AG04449 (cell line): Measurements from ENCODE around the gene BHLHE23.

Experiments used
- CTCF ChIA-PET: fragments of 350-600 bp; formaldehyde crosslinking; extraction: SDS; loops from one replicate; lab custom pipeline; 2021; ENCODE audit warnings: antibody characterized with exemption; lab: Yijun Ruan, JAX
- POLR2A ChIA-PET: fragments of 400-600, 350-600 bp; formaldehyde crosslinking; extraction: SDS; loops from one replicate; lab custom pipeline; 2020; ENCODE audit warnings: antibody characterized with exemption, inconsistent platforms; lab: Yijun Ruan, JAX
- DNase-seq: peaks from one replicate; pipeline ENCODE4 v3.0.0-alpha.2; 2010; ENCODE audit warnings: low read depth, low spot score
- H3K4me3 ChIP-seq: 2 replicates; pipeline ENCODE4 v1.5.1; 2011; ENCODE audit warnings: low read depth, mild to moderate bottlenecking, control low read depth, low read length
- TF ChIP-seq, protein P1 (sequence below): IDR thresholded peaks from one replicate; pipeline ENCODE4 v1.5.1; 2011; ENCODE audit warnings: mild to moderate bottlenecking, moderate library complexity, low read length, control low read depth, inconsistent platforms; ENCODE audit not compliant: insufficient read depth; ENCODE audit errors: missing control alignments

Gene BHLHE23

DNA sequence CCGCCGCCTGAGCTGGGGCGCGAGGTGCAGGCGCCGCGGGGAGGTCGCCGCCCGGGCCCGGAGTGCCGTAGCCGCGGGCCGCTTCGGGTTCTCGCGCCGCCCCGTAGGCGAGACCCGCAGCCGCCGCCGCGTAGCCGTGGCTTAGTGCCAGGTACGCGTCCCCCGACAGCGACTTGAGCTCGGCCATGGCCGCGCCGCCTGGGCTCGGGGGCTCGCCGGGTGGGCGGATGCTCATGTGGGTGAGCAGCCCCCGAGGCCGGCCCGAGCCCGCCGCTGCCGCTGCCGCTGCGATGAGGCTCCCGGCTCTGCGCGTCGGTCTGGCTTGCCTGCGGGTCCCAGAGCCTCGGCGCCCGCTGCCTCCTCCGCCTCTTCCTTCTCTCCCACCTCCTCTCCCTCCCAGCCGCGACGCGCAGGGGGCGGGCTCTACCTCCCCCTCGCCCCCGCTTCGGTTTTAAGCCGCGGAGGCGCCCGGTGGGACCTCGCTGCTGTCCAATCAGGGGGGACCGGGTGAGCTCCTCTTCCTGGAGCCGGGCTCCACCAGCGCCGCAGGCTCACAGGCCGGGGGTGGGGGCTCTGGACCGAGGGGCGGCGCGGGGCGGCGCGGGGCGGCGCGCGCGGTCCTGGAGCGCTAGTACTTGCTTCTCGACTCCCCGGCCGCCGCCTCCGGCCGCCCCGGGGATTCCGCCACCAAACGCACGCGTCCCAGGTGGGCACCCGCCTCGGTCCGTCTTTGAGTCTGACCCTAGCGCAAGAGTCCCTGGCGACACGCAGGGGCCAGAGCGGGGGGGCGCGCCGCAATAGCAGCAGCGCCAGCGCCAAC, at the start of gene BHLHE23:
Gene BHLHE23, minus strand, starts transcription at position 425 of the 820 bp plus-strand sequence. Its CDS starts 190 bp downstream, at position 235.
- POLR2A ChIA-PET = no interaction called here
- no peak for DNase-seq
- H3K4me3 ChIP-seq = no peak within 1 kb of the TSS
- CTCF ChIA-PET = interaction anchor here (0.7 kb wide), 1 partner anchor 133 kb away, joined by 3 read pairs; no protein-coding TSS in a partner anchor
- TF ChIP-seq, protein P1, sequence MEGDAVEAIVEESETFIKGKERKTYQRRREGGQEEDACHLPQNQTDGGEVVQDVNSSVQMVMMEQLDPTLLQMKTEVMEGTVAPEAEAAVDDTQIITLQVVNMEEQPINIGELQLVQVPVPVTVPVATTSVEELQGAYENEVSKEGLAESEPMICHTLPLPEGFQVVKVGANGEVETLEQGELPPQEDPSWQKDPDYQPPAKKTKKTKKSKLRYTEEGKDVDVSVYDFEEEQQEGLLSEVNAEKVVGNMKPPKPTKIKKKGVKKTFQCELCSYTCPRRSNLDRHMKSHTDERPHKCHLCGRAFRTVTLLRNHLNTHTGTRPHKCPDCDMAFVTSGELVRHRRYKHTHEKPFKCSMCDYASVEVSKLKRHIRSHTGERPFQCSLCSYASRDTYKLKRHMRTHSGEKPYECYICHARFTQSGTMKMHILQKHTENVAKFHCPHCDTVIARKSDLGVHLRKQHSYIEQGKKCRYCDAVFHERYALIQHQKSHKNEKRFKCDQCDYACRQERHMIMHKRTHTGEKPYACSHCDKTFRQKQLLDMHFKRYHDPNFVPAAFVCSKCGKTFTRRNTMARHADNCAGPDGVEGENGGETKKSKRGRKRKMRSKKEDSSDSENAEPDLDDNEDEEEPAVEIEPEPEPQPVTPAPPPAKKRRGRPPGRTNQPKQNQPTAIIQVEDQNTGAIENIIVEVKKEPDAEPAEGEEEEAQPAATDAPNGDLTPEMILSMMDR = no peak

DNA sequence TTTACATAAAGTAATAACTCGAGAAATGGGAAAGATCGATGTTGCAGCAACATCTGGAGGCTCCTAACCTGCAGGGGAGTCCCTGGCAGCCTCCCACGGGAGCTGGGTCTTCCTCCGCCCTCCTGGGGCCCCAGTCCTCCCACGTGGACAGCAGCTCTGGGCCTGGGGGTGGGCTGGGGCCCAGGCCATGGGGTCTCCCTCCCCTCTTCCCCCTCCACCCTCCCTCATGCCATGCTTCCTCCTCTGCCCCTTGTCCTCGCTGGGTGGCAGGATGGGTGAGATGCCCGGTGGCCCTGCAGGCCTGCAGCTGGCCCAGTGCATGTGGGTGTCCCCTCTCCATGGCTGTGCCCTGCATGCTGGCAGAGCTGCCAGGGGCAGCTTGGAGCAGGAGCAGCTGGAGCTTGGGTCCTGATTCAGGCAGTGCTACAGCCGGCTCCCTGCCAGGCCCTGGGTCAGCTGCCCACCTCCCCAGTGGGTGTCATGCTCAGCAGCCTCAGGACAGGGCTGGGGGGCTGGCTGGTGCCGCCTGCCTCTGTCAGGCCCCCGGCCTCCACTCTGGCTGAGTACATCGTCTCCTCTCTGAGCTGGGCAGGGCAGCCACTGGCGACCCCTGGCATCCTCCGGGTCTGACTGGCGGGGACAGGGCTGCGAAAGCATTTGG, 48.9 kb upstream of the BHLHE23 start:
- TF ChIP-seq, protein P1 = no peak
- no peak overlapping the region for H3K4me3 ChIP-seq

DNA sequence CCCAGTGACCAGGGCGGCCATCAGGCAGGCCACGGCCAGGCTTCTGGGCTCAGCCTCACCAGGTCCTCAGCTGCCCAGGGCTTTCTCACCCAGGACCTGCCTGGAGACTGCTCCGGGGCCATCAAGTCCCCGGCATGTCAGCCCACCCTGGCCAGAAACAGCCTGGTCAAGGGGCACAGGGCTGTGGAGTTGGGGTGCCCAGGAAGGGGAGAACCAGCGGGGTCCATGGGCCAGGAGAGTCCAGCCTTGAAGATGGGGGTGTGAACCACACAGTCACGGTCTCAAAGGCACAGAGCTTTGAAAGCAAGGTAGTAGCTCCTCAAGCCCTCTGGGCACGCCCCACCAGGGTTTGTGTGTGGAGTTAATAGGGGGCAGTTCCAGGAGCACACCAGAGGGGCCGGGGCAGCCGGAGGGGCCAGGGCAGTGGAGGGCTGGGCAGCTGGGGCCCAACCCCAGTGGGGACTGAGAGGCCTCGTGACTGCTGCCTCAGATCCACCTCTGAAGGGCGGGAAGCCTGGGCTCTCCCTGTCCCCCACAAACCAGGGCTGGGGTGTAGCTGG, 48.0 kb upstream of the BHLHE23 start:
- TF ChIP-seq, protein P1 = no peak
- no peak for DNase-seq
- POLR2A ChIA-PET = no interaction called here
- CTCF ChIA-PET = interaction anchor here (0.9 to 2.8 kb wide), 8 partner anchors 12 to 326 kb away, joined by 3 to 13 read pairs (median 6); no protein-coding TSS in a partner anchor
- H3K4me3 ChIP-seq = no peak overlapping the region

More for the DNA sequence above, 48.9 kb upstream of the BHLHE23 start:
- POLR2A ChIA-PET = no interaction called here
- DNase-seq = no peak
- CTCF ChIA-PET = interaction anchor here (0.9 to 2.8 kb wide), 17 partner anchors 9 to 334 kb away, joined by 3 to 13 read pairs (median 4); no protein-coding TSS in a partner anchor

DNA sequence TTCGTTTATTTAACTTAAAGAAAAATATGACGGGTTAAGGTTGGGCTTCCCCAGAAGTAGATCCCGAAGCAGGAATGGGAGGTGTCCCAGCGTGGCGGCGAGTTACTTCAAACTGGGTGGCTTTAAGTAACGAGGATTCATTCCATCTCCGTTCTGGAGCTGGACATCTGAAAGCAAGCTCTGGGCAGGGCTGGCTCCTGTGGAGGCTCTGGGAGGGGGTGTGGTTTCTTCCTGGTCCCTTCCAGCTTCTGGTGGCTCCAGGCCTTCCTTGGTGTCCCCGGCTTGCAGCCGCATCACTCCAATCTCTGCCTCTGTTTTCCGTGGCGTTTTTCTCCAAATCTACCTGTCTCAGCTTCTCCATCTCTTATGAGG, 47.3 kb upstream of the BHLHE23 start:
- no peak for DNase-seq
- ChIA-PET POLR2A (no interaction called here), CTCF (interaction anchor here (0.9 to 1.5 kb wide), 3 partner anchors 9 to 24 kb away, joined by 4 to 5 read pairs (median 4); no protein-coding TSS in a partner anchor)
- TF ChIP-seq, protein P1 = no peak
- no peak overlapping the region for H3K4me3 ChIP-seq

DNA sequence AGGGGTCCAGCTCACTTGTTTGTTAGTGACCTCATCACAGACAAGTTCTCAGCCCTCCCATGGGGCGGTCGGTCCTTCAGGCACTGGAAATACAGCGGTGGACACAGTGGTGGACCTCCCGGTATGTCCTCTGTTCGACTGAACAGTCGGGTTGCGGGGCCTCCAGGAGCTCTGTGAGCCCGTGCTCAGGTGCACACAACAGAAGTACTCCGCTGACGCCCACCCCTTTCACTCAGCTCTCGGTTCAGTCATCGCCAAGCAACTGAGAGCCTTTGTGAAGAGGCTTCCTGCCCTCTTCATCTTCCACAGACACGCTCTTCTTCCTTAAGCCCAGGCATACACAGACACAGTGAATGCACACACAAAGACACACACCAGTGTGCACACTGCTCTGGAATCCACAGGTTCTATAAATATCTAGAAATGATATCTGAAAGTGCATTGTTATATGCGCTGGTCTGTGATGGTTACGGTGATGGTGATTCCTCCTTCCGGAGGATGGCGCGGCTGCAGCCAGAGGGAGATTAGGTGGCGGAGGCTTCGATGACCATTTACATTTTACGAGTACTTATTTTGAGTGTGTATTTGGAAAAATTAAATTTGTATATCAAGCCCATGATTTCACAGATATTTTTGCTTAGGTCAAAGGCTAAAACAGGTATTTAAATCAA, 46.8 kb upstream of the BHLHE23 start:
- TF ChIP-seq, protein P1 = no peak
- H3K4me3 ChIP-seq = no peak overlapping the region
- ChIA-PET CTCF (interaction anchor here (0.9 to 1.5 kb wide), 3 partner anchors 9 to 161 kb away, joined by 4 to 5 read pairs (median 4); no protein-coding TSS in a partner anchor), POLR2A (no interaction called here)
- DNase-seq = no peak
